Upper lobe of right lung (tissue), 1 donor: ENCODE measurements around the gene PCDH12. TPM values are rescaled to one million over a fixed set of nuclear protein-coding genes. Genes with fewer than 3 reads are reported as not detected.

Source experiments
- ATAC-seq: fragments of 200-7000 bp; cut with Tn5 transposase; one replicate; pipeline ENCODE4 v1.9.1; 2020; ENCODE audit warnings: mild to moderate bottlenecking, moderate library complexity
- DNase-seq: peaks from one replicate; pipeline ENCODE4 v3.0.0-alpha.2; 2020
- H3K27ac ChIP-seq: fragments of 200-600 bp; one replicate; pipeline ENCODE4 v1.8.0; 2022
- H3K27me3 ChIP-seq: fragments of 200-600 bp; one replicate; pipeline ENCODE4 v1.8.0; 2022; ENCODE audit warnings: mild to moderate bottlenecking
- H3K36me3 ChIP-seq: fragments of 200-600 bp; one replicate; pipeline ENCODE4 v1.8.0; 2022
- H3K4me1 ChIP-seq: fragments of 200-600 bp; one replicate; pipeline ENCODE4 v1.8.0; 2022
- H3K4me3 ChIP-seq: fragments of 200-600 bp; one replicate; pipeline ENCODE4 v1.8.0; 2022; ENCODE audit warnings: mild to moderate bottlenecking
- H3K9me3 ChIP-seq: fragments of 200-600 bp; one replicate; pipeline ENCODE4 v1.8.0; 2022
- CTCF ChIP-seq: fragments of 200-600 bp; IDR thresholded peaks from one replicate; pipeline ENCODE4 v1.8.0; 2022; ENCODE audit warnings: antibody characterized with exemption
- intact Hi-C: fragments of 100-400 bp; cut with DNase I; formaldehyde crosslinking; loops from one replicate; pipeline ENCODE4 v1.11.0; 2022
- total RNA-seq: library from RNA; stranded (reverse); fragmentation: NEBNext Ultra II Directional; extraction: Animal tissue kit (Norgen Biotek cat#: 25700); gene quantifications from one replicate; pipeline ENCODE4 v1.2.1, GENCODE V29; 2021
- donor health status: DM: no; HTN: yes; CAD: no; lungs with severe emphysema.

PCDH12 gene
- total RNA-seq, 1 donor from 2014 or later: 17.0 TPM

- Histone ChIP-seq H3K4me1 (peaks cover 12% of the 10 kb centered on the region), H3K27me3 (no peaks in the 10 kb centered on the region), H3K4me3 (peak overlapping the region; percentile 36), H3K27ac (no peak overlapping the region), H3K9me3 (no peaks in the 10 kb centered on the region), H3K36me3 (no peaks in the 10 kb centered on the region)
- ATAC-seq: no peak
- intact Hi-C loops: no loop called here
- TF ChIP-seq CTCF: no peak
- DNase-seq: no peak
Measured at GRCh38 chr5:141913560-141914198, 44.3 kb downstream of the PCDH12 start.

GRCh38 chr5:141910271-141910673 is 47.7 kb downstream of the PCDH12 start:
- DNase-seq (no peak), ATAC-seq (no peak)
- Histone ChIP-seq H3K36me3 (no peaks in the 10 kb centered on the region), H3K27me3 (no peaks in the 10 kb centered on the region), H3K4me1 (peaks cover 12% of the 10 kb centered on the region), H3K9me3 (no peaks in the 10 kb centered on the region), H3K4me3 (no peak overlapping the region), H3K27ac (no peak overlapping the region)
- TF ChIP-seq CTCF: no peak
- intact Hi-C loops: no loop called here

- intact Hi-C loops: no loop called here
- no peaks in the 10 kb centered on the region for H3K9me3 ChIP-seq
- no peak for TF ChIP-seq CTCF
- H3K36me3 ChIP-seq: no peaks in the 10 kb centered on the region
- H3K4me1 ChIP-seq: peaks cover 7% of the 10 kb centered on the region
- DNase-seq: no peak
- no peak for ATAC-seq
- H3K27ac ChIP-seq: no peak overlapping the region
- no peaks in the 10 kb centered on the region for H3K27me3 ChIP-seq
- H3K4me3 ChIP-seq: no peak overlapping the region
Measured at GRCh38 chr5:141909212-141909611, 48.8 kb downstream of the PCDH12 start.

- no peak for TF ChIP-seq CTCF
- H3K9me3 ChIP-seq: no peaks in the 10 kb centered on the region
- no peaks in the 10 kb centered on the region for H3K27me3 ChIP-seq
- ATAC-seq (no peak), DNase-seq (no peak)
- H3K36me3 ChIP-seq: no peaks in the 10 kb centered on the region
- intact Hi-C loops: no loop called here
- no peak overlapping the region for H3K27ac ChIP-seq
- peaks cover 3% of the 10 kb centered on the region for H3K4me1 ChIP-seq
- no peak overlapping the region for H3K4me3 ChIP-seq
Measured at GRCh38 chr5:141908796-141909195, 49.2 kb downstream of the PCDH12 start.

GRCh38 chr5:141906972-141907371 is 51.0 kb downstream of the PCDH12 start:
- ATAC-seq: no peak
- TF ChIP-seq CTCF: no peak
- H3K4me1 ChIP-seq: no peaks in the 10 kb centered on the region
- no peaks in the 10 kb centered on the region for H3K27me3 ChIP-seq
- DNase-seq: no peak
- no peak overlapping the region for H3K27ac ChIP-seq
- H3K4me3 ChIP-seq: no peak overlapping the region
- no peaks in the 10 kb centered on the region for H3K36me3 ChIP-seq
- H3K9me3 ChIP-seq: no peaks in the 10 kb centered on the region
- intact Hi-C loops: no loop called here

- no peak overlapping the region for H3K4me3 ChIP-seq
- H3K27ac ChIP-seq: no peak overlapping the region
- DNase-seq (no peak), ATAC-seq (no peak)
- intact Hi-C loops: no loop called here
- H3K9me3 ChIP-seq: no peaks in the 10 kb centered on the region
- H3K36me3 ChIP-seq: no peaks in the 10 kb centered on the region
- H3K27me3 ChIP-seq: no peaks in the 10 kb centered on the region
- TF ChIP-seq CTCF: no peak
- no peaks in the 10 kb centered on the region for H3K4me1 ChIP-seq
Measured at GRCh38 chr5:141906517-141906916, 51.5 kb downstream of the PCDH12 start.
